Fibroblast of skin of scalp (primary cell): ENCODE data around the gene INPP4A.

Experiments
- DNase-seq: peaks from one replicate; pipeline ENCODE4 v3.0.0-alpha.2; 2013

The INPP4A gene

GRCh38 chr2:98515250-98515991, 70.8 kb downstream of the INPP4A start:
- peak; percentile 34 for DNase-seq

- DNase-seq = no peak
Observed at GRCh38 chr2:98516571-98516970, 71.9 kb downstream of the INPP4A start.

- peak; percentile 30 for DNase-seq
Observed at GRCh38 chr2:98517636-98518035, 73.0 kb downstream of the INPP4A start.

GRCh38 chr2:98518101-98518500, 73.4 kb downstream of the INPP4A start:
- no peak for DNase-seq

GRCh38 chr2:98519156-98519555, 74.5 kb downstream of the INPP4A start:
- no peak for DNase-seq

GRCh38 chr2:98519851-98520250, 75.2 kb downstream of the INPP4A start:
- DNase-seq = no peak

- no peak for DNase-seq
Observed at GRCh38 chr2:98520806-98521205, 76.1 kb downstream of the INPP4A start.

GRCh38 chr2:98521266-98521665, 76.6 kb downstream of the INPP4A start:
- DNase-seq = no peak

GRCh38 chr2:98522854-98523253, 78.2 kb downstream of the INPP4A start:
- no peak for DNase-seq

GRCh38 chr2:98524168-98524567, 79.5 kb downstream of the INPP4A start:
- no peak for DNase-seq

GRCh38 chr2:98528349-98528748, 83.7 kb downstream of the INPP4A start:
- no peak for DNase-seq

GRCh38 chr2:98530114-98530513, 85.5 kb downstream of the INPP4A start:
- no peak for DNase-seq

- no peak for DNase-seq
Observed at GRCh38 chr2:98532756-98533155, 88.1 kb downstream of the INPP4A start.

- no peak for DNase-seq
Observed at GRCh38 chr2:98533547-98533946, 88.9 kb downstream of the INPP4A start.

GRCh38 chr2:98534761-98535160, 90.1 kb downstream of the INPP4A start:
- no peak for DNase-seq

- DNase-seq = no peak
Observed at GRCh38 chr2:98535971-98536677, 91.5 kb downstream of the INPP4A start.

GRCh38 chr2:98537390-98538126, 92.9 kb downstream of the INPP4A start:
- DNase-seq = no peak

GRCh38 chr2:98538280-98539041, 93.8 kb downstream of the INPP4A start:
- no peak for DNase-seq

GRCh38 chr2:98539056-98539735, 94.5 kb downstream of the INPP4A start:
- no peak for DNase-seq

GRCh38 chr2:98540536-98540935, 95.9 kb downstream of the INPP4A start:
- DNase-seq = no peak

GRCh38 chr2:98541489-98541888, 96.8 kb downstream of the INPP4A start:
- DNase-seq = no peak

GRCh38 chr2:98541906-98542305, 97.2 kb downstream of the INPP4A start:
- no peak for DNase-seq
